K562 (cell line): ENCODE data around the gene XPOT. TPM values are rescaled to one million over a fixed set of nuclear protein-coding genes. Genes with fewer than 3 reads are reported as not detected.
A peak's percentile ranks its signal among the peaks of the same experiment; 100 is the strongest.

ENCODE experiments used
- CBX8 ChIP-seq: fragments of 200-600 bp; sonication (generic); IDR thresholded peaks from 2 replicates; pipeline ENCODE4 v1.6.1; 2012; ENCODE audit warnings: borderline replicate concordance, mixed run types, low read depth, mild to moderate bottlenecking, moderate library complexity, mixed read lengths, low read length, control low read depth, inconsistent platforms; ENCODE audit not compliant: poor library complexity, severe bottlenecking; ENCODE audit errors: extremely low read depth
- CHCHD3 ChIP-seq: fragments of 250-450 bp; sonication (Bioruptor Pico); IDR thresholded peaks from 2 replicates; pipeline ENCODE4 v2.1.2; 2022; ENCODE audit warnings: mild to moderate bottlenecking
- EP400 ChIP-seq: fragments of 450-650 bp; IDR thresholded peaks from 2 replicates; pipeline ENCODE4 v1.6.1; 2017; ENCODE audit warnings: antibody characterized with exemption, mild to moderate bottlenecking, moderate library complexity
- MAZ ChIP-seq, 2 experiments: fragments of 450-650 bp in 1 of 2; sonication (generic) in 1 of 2; formaldehyde crosslinking; IDR thresholded peaks in 1 of 2; conservative IDR thresholded peaks in 1 of 2; 2 replicates each; pipeline versions ENCODE4 v1.4.0 to v1.5.0; 2020; ENCODE audit warnings: mild to moderate bottlenecking in 1 of 2, missing genetic modification reagents in 1 of 2
- NEUROD1 ChIP-seq: fragments of 150-350 bp; IDR thresholded peaks from 2 replicates; pipeline ENCODE4 v1.6.1; 2014; ENCODE audit warnings: borderline replicate concordance, low read length, low read depth; ENCODE audit not compliant: partially characterized antibody
- POLR2G ChIP-seq: fragments of 200-400 bp; formaldehyde crosslinking; IDR thresholded peaks from 2 replicates; pipeline ENCODE4 v1.6.1; 2017; ENCODE audit warnings: low read depth, mild to moderate bottlenecking, antibody characterized with exemption, low read length, moderate library complexity
- polyA plus RNA-seq, 8 experiments: library from polyadenylated mRNA; depleted of rRNA in 4 of 8; stranded (reverse) in 5 of 8; unstranded in 3 of 8; fragments of >200 nt; fragmentation: Nextera tagmentation in 2 of 8; fragmentation: Illumina TruSeq in 1 of 8; extraction: Ambion mirVana in 2 of 8; extraction: Trizol in 1 of 8; gene quantifications; 2 replicates each; pipeline versions ENCODE4 v1.2.1 to v1.2.3, GENCODE V29; 2011 to 2014; ENCODE audit warnings: inconsistent platforms in 1 of 8, missing spikeins in 1 of 8
- total RNA-seq, 7 experiments: library from RNA; depleted of rRNA in 6 of 7; stranded (reverse); fragments of >200 nt in 6 of 7; fragmentation: Illumina TruSeq in 2 of 7; extraction: Trizol in 2 of 7; gene quantifications; 2 replicates each; pipeline versions ENCODE4 v1.2.1 to v1.2.3, GENCODE V29; 2011 to 2021; ENCODE audit warnings: low replicate concordance in 1 of 7
- TF ChIP-seq, protein P1 (sequence below): fragments of 450-650 bp; IDR thresholded peaks from 2 replicates; pipeline ENCODE4 v1.7.1; 2018; ENCODE audit warnings: mild to moderate bottlenecking, low read depth; ENCODE audit not compliant: partially characterized antibody
- TF ChIP-seq, protein P2 (sequence below): fragments of 450-650 bp; IDR thresholded peaks from 2 replicates; pipeline ENCODE4 v1.6.1; 2016
- TF ChIP-seq, protein P3 (sequence below): fragments of 250-450 bp; sonication (Bioruptor Pico); IDR thresholded peaks from 2 replicates; pipeline ENCODE4 v1.5.1; 2021; ENCODE audit warnings: mild to moderate bottlenecking
- TF ChIP-seq, protein P4 (sequence below): fragments of 450-650 bp; formaldehyde crosslinking; IDR thresholded peaks from 2 replicates; pipeline ENCODE4 v1.4.0; 2020; ENCODE audit warnings: mild to moderate bottlenecking, moderate library complexity

The XPOT gene
- total and polyA plus RNA-seq, 9 of the 15 experiments (the other 6 are each of a cell fraction or from before 2014, with no cell fraction given), result 26.2 to 192 (median 102) TPM

DNA sequence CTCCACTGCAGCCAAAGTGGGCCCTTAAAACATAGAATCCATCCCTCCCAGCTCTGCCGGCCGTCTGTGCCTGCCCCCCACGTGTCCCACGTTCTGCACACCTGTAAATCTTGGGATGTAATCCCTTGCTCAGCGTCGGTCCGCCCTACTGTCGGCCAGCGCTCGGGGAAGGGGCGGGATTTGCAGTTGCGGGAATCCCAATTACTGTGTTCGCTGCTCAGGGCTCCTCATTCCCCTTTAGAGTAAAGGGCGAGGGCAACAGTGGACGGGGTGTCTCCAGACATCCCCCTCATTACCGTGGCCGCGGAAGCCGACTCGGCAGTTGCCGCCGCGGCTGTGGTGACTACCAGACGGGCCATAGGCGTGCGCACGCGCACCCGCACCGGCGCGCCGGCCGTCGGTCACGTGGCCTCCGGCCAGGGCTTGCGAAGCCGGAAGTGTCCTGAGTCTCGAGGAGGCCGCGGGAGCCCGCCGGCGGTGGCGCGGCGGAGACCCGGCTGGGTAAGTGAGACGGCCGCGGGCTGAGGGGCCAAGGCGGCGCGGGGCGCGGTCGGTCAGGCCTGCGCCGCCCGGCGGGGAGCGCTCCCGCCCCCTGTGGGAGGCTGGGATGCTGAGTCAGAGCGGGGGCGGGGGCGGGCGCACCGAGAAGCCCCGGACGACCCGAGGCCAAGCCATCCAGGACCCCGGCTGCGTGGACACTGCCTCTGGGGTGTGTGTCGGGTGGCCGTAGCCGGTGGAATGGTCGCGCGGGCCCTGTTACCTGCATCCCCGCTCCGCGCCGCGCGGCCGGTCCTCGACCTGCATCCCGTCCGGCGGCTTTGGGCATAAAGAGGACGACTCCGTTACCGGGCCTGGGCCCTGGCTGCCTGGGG lies 47.7 kb downstream of the XPOT start, which contains the start of gene TBK1 (continued):
- TF ChIP-seq, protein P1, sequence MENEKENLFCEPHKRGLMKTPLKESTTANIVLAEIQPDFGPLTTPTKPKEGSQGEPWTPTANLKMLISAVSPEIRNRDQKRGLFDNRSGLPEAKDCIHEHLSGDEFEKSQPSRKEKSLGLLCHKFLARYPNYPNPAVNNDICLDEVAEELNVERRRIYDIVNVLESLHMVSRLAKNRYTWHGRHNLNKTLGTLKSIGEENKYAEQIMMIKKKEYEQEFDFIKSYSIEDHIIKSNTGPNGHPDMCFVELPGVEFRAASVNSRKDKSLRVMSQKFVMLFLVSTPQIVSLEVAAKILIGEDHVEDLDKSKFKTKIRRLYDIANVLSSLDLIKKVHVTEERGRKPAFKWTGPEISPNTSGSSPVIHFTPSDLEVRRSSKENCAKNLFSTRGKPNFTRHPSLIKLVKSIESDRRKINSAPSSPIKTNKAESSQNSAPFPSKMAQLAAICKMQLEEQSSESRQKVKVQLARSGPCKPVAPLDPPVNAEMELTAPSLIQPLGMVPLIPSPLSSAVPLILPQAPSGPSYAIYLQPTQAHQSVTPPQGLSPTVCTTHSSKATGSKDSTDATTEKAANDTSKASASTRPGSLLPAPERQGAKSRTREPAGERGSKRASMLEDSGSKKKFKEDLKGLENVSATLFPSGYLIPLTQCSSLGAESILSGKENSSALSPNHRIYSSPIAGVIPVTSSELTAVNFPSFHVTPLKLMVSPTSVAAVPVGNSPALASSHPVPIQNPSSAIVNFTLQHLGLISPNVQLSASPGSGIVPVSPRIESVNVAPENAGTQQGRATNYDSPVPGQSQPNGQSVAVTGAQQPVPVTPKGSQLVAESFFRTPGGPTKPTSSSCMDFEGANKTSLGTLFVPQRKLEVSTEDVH, result peak; percentile 45
- TF ChIP-seq POLR2G (peak; percentile 95), EP400 (peak; percentile 73), CBX8 (no peak), CHCHD3 (no peak), NEUROD1 (peak; percentile 23), MAZ (CRISPR knock-in tag; conservative IDR thresholded peaks at IDR 0.05 in 1 of 2, IDR thresholded peaks at IDR 0.05 in 1 of 2) (peak; percentile 60 to 91)
- TF ChIP-seq, protein P2, sequence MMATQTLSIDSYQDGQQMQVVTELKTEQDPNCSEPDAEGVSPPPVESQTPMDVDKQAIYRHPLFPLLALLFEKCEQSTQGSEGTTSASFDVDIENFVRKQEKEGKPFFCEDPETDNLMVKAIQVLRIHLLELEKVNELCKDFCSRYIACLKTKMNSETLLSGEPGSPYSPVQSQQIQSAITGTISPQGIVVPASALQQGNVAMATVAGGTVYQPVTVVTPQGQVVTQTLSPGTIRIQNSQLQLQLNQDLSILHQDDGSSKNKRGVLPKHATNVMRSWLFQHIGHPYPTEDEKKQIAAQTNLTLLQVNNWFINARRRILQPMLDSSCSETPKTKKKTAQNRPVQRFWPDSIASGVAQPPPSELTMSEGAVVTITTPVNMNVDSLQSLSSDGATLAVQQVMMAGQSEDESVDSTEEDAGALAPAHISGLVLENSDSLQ, result peak; percentile 55
- TF ChIP-seq, protein P3, sequence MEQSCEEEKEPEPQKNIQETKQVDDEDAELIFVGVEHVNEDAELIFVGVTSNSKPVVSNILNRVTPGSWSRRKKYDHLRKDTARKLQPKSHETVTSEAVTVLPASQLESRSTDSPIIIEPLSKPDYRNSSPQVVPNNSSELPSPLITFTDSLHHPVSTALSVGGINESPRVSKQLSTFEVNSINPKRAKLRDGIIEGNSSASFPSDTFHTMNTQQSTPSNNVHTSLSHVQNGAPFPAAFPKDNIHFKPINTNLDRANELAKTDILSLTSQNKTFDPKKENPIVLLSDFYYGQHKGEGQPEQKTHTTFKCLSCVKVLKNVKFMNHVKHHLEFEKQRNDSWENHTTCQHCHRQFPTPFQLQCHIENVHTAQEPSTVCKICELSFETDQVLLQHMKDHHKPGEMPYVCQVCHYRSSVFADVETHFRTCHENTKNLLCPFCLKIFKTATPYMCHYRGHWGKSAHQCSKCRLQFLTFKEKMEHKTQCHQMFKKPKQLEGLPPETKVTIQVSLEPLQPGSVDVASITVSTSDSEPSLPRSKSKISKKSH (CRISPR knock-in tag), result no peak
- TF ChIP-seq, protein P4, sequence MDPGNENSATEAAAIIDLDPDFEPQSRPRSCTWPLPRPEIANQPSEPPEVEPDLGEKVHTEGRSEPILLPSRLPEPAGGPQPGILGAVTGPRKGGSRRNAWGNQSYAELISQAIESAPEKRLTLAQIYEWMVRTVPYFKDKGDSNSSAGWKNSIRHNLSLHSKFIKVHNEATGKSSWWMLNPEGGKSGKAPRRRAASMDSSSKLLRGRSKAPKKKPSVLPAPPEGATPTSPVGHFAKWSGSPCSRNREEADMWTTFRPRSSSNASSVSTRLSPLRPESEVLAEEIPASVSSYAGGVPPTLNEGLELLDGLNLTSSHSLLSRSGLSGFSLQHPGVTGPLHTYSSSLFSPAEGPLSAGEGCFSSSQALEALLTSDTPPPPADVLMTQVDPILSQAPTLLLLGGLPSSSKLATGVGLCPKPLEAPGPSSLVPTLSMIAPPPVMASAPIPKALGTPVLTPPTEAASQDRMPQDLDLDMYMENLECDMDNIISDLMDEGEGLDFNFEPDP, result no peak
